GM21526 (cell line): ENCODE measurements around the gene GINS2.

Experiments
- ATAC-seq: cut with Tn5 transposase; IDR thresholded peaks from one replicate; pipeline ENCODE4 v1.9.1; 2021; ENCODE audit warnings: moderate library complexity; ENCODE audit not compliant: unreplicated experiment, low FRiP score

The GINS2 gene

GRCh38 chr16:85670840-85671239, 17.9 kb downstream of the GINS2 start:
- no peak for ATAC-seq

- ATAC-seq = no peak
Observed at GRCh38 chr16:85668676-85669424, 19.9 kb downstream of the GINS2 start.

- no peak for ATAC-seq
Observed at GRCh38 chr16:85667841-85668413, 20.8 kb downstream of the GINS2 start.

- no peak for ATAC-seq
Observed at GRCh38 chr16:85667261-85667660, 21.5 kb downstream of the GINS2 start.

GRCh38 chr16:85665929-85666328, 22.8 kb downstream of the GINS2 start:
- ATAC-seq = no peak

- no peak for ATAC-seq
Observed at GRCh38 chr16:85665373-85665740, 23.4 kb downstream of the GINS2 start.

GRCh38 chr16:85664580-85665372, 24.0 kb downstream of the GINS2 start:
- no peak for ATAC-seq

- ATAC-seq = no peak
Observed at GRCh38 chr16:85663891-85664321, 24.8 kb downstream of the GINS2 start.

- ATAC-seq = no peak
Observed at GRCh38 chr16:85662976-85663830, 25.6 kb downstream of the GINS2 start.

- no peak for ATAC-seq
Observed at GRCh38 chr16:85662482-85662812, 26.3 kb downstream of the GINS2 start.

GRCh38 chr16:85661740-85662481, 26.8 kb downstream of the GINS2 start:
- no peak for ATAC-seq

- no peak for ATAC-seq
Observed at GRCh38 chr16:85660843-85661739, 27.7 kb downstream of the GINS2 start.

- ATAC-seq = no peak
Observed at GRCh38 chr16:85659805-85660511, 28.8 kb downstream of the GINS2 start.

GRCh38 chr16:85659336-85659735, 29.4 kb downstream of the GINS2 start:
- no peak for ATAC-seq

GRCh38 chr16:85658504-85659326, 30.0 kb downstream of the GINS2 start:
- no peak for ATAC-seq

GRCh38 chr16:85657996-85658395, 30.8 kb downstream of the GINS2 start:
- ATAC-seq = no peak

- no peak for ATAC-seq
Observed at GRCh38 chr16:85657267-85657650, 31.5 kb downstream of the GINS2 start.
